Inflammatory macrophage treated with lipopolysaccharide for 4 hours (primary cell): Measurements from ENCODE around the gene ANAPC5.
"Not testable (repeated sequence)": the region's sequence is repeated elsewhere in the genome, so short reads cannot be mapped to it uniquely, and the experiment has no call there.

Source experiments
- DNase-seq: peaks from one replicate; pipeline ENCODE4 v3.0.0-alpha.2; 2020

ANAPC5 gene

GRCh38 chr12:121365416-121366062 is 13.3 kb upstream of the ANAPC5 start:
- DNase-seq, result no peak

GRCh38 chr12:121364683-121365121 is 12.5 kb upstream of the ANAPC5 start:
- peak; percentile 28 for DNase-seq

- no peak for DNase-seq
These were observed 5.9 kb upstream of the ANAPC5 start for GRCh38 chr12:121358073-121358472.

- DNase-seq, result no peak
These were observed 5.1 kb upstream of the ANAPC5 start for GRCh38 chr12:121357331-121357730.

- DNase-seq, result no peak
These were observed 4.4 kb upstream of the ANAPC5 start for GRCh38 chr12:121356657-121357056.

- no peak for DNase-seq
These were observed 3.6 kb upstream of the ANAPC5 start for GRCh38 chr12:121355818-121356217.

- no peak for DNase-seq
These were observed 439 bp upstream of the ANAPC5 start for GRCh38 chr12:121352682-121353018.

GRCh38 chr12:121346747-121347146 is 5.5 kb downstream of the ANAPC5 start:
- DNase-seq, result no peak

- no peak for DNase-seq
These were observed 6.9 kb downstream of the ANAPC5 start for GRCh38 chr12:121345151-121345815.

- DNase-seq, result no peak
These were observed 7.7 kb downstream of the ANAPC5 start for GRCh38 chr12:121344506-121344905.

GRCh38 chr12:121337416-121337815 is 14.8 kb downstream of the ANAPC5 start:
- DNase-seq, result no peak

GRCh38 chr12:121334513-121335343 is 17.5 kb downstream of the ANAPC5 start:
- peak; percentile 72 for DNase-seq

- DNase-seq, result no peak
These were observed 18.5 kb downstream of the ANAPC5 start for GRCh38 chr12:121333747-121334146.

GRCh38 chr12:121331248-121331647 is 21.0 kb downstream of the ANAPC5 start:
- DNase-seq, result no peak

GRCh38 chr12:121330692-121331091 is 21.5 kb downstream of the ANAPC5 start:
- DNase-seq, result no peak

- DNase-seq, result no peak
These were observed 22.0 kb downstream of the ANAPC5 start for GRCh38 chr12:121330195-121330594.

- no peak for DNase-seq
These were observed 23.6 kb downstream of the ANAPC5 start for GRCh38 chr12:121328620-121329019.

GRCh38 chr12:121326996-121327674 is 25.1 kb downstream of the ANAPC5 start:
- no peak for DNase-seq

- DNase-seq, result peak; percentile 49
These were observed 26.3 kb downstream of the ANAPC5 start for GRCh38 chr12:121325922-121326396.

GRCh38 chr12:121323908-121324307 is 28.3 kb downstream of the ANAPC5 start:
- no peak for DNase-seq

- no peak for DNase-seq
These were observed 34.1 kb downstream of the ANAPC5 start for GRCh38 chr12:121318121-121318520.

- peak; percentile 78 for DNase-seq
These were observed 37.8 kb downstream of the ANAPC5 start for GRCh38 chr12:121314431-121314830.

GRCh38 chr12:121310231-121310630 is 42.0 kb downstream of the ANAPC5 start:
- not testable (repeated sequence) for DNase-seq
